Measurements from ENCODE around the gene NFILZ.

GRCh38 chr19:8638078-8638619 lies 7.7 kb downstream of the NFILZ start:
- no peak for TF ChIP-seq CTCF (tag by site-specific recombination; IDR thresholded peaks at IDR 0.05)
- no peak for TF ChIP-seq OSR2 (tag by site-specific recombination; IDR thresholded peaks at IDR 0.05)
- no peak for TF ChIP-seq ZNF558 (tag by site-specific recombination; IDR thresholded peaks at IDR 0.05)
- no peak for TF ChIP-seq ZNF704 (tag by site-specific recombination; IDR thresholded peaks at IDR 0.05)
- TF ChIP-seq YY1 (tag by site-specific recombination; IDR thresholded peaks at IDR 0.05): no peak
- TF ChIP-seq TSHZ1 (tag by site-specific recombination; IDR thresholded peaks at IDR 0.05; ENCODE audit: borderline replicate concordance): no peak
- TF ChIP-seq MEIS1 (CRISPR knock-in tag; IDR thresholded peaks at IDR 0.05; ENCODE audit: borderline replicate concordance): no peak
- TF ChIP-seq ZNF350 (tag by site-specific recombination; IDR thresholded peaks at IDR 0.05): no peak

Data from HEK293 (cell line).